ENCODE measurements around the gene ADO. TPM values are rescaled to one million over a fixed set of nuclear protein-coding genes. Genes with fewer than 3 reads are reported as not detected.
A peak's percentile ranks its signal among the peaks of the same experiment; 100 is the strongest.

ADO gene
- total and polyA plus RNA-seq, 2 of the 13 experiments (the other 11 are each of a cell fraction or from before 2014, with no cell fraction given), result 8.9 to 15.9 TPM

GRCh38 chr10:62805231-62806099, 945 bp downstream of the ADO start (continued):
- no peak for TF ChIP-seq ZNF510 (CRISPR knock-in tag; IDR thresholded peaks at IDR 0.05; ENCODE audit: low read depth)
- 0 out of 2 replicates have a peak, but pooled peaks have one; percentile 45 for TF ChIP-seq MAF1 (CRISPR knock-in tag; IDR thresholded peaks at IDR 0.05; ENCODE audit: borderline replicate concordance)
- TF ChIP-seq PHF21A (CRISPR knock-in tag; IDR thresholded peaks at IDR 0.05), result no peak

DNA sequence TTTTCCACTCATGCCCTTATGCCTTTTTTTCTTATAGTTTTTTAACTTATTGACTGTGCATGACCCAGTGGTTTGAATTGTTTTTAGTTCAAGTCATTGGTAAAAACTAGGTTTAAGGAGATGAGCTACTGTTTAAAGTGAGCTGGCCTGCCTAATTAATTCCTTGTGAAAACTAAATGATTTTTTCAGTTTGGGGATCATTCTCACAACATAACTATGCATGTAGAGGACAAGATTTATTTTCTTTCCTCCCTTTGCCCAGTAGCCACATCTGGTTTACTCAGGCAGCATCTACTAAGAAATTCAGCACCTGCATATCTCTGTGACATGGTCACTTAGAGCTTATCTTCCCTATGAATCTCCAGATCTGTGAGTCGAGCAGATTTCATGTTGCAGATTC, 1.7 kb downstream of the ADO start:
- H3K4me1 ChIP-seq (ENCODE audit: insufficient read depth, low read length), result peaks cover 34% of the 10 kb centered on the region
- no peak overlapping the region for H2AFZ ChIP-seq (ENCODE audit: low read length)
- no peaks in the 10 kb centered on the region for H3K9me3 ChIP-seq (ENCODE audit: low read length)
- H3K36me3 ChIP-seq (replicated peaks in 1 of 2; ENCODE audit: control insufficient read depth in 1 of 2, insufficient read depth in 2 of 2, low read length in 2 of 2), result no peaks in the 10 kb centered on the region
- TF ChIP-seq, protein P1, sequence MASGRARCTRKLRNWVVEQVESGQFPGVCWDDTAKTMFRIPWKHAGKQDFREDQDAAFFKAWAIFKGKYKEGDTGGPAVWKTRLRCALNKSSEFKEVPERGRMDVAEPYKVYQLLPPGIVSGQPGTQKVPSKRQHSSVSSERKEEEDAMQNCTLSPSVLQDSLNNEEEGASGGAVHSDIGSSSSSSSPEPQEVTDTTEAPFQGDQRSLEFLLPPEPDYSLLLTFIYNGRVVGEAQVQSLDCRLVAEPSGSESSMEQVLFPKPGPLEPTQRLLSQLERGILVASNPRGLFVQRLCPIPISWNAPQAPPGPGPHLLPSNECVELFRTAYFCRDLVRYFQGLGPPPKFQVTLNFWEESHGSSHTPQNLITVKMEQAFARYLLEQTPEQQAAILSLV (CRISPR knock-in tag; IDR thresholded peaks at IDR 0.05; ENCODE audit: borderline replicate concordance), result no peak
- TF ChIP-seq ZNF569 (CRISPR knock-in tag; IDR thresholded peaks at IDR 0.05; ENCODE audit: borderline replicate concordance), result no peak
- TF ChIP-seq ZNF264 (CRISPR knock-in tag; IDR thresholded peaks at IDR 0.05), result no peak
- FAIRE-seq (no peak), ATAC-seq (no peak), DNase-seq (ENCODE audit: low spot score) (no peak)
- in situ Hi-C loops (cut with HindIII; ENCODE audit: extremely low pct_ligation_motif_present, low pct_unique_long_range_greater_than_20kb) (loop anchor here (10.0 to 25.0 kb wide), 2 partner anchors 329 to 544 kb away; partner anchors contain the start of genes NRBF2 and RTKN2), intact Hi-C loops (cut with micrococcal nuclease; ENCODE audit: unreplicated experiment) (loop anchor here (1.0 to 10.0 kb wide), 2 partner anchors 10 to 541 kb away; partner anchors contain the start of genes EGR2 and RTKN2)
- ChIA-PET POLR2A (interaction anchor here (1.6 kb wide), 1 partner anchor 10 kb away, joined by 8 read pairs; the partner anchor contains the start of gene EGR2), CTCF (ENCODE audit: low intra/inter-chr PET ratio, low total read pairs) (no interaction called here)
- TSS peak; percentile 71 for BruUV-seq (replicated peaks)
- 9% methylated on average over 1 of the region's 1 CpG for WGBS (ENCODE audit: low lambda C conversion rate)
- H3K79me2 ChIP-seq (ENCODE audit: insufficient read depth, low read length), result peaks cover 31% of the 10 kb centered on the region
- H3K27me3 ChIP-seq (ENCODE audit: control insufficient read depth in 1 of 2, insufficient read depth in 2 of 2, low read length in 2 of 2), result no peaks in the 10 kb centered on the region
- H3K9ac ChIP-seq (ENCODE audit: insufficient read depth, low read depth, low read length), result peak overlapping the region; percentile 82; the same call in 1 of the 2 replicates
- H3K27ac ChIP-seq (ENCODE audit: extremely low read length, insufficient read depth, low read length), result no peak overlapping the region
- peaks cover 21% of the 10 kb centered on the region for H4K20me1 ChIP-seq (ENCODE audit: insufficient read depth, low read length)
- peak overlapping the region; percentile 92 for H3K4me2 ChIP-seq (ENCODE audit: low read depth, low read length)
- peak overlapping the region; percentile 60 to 100 (median 95); a peak in 5 of 6 replicates for H3K4me3 ChIP-seq (replicated peaks in 1 of 3; ENCODE audit: insufficient read depth in 1 of 3, low read depth in 2 of 3, low read length in 3 of 3)
